Measurements from ENCODE around the gene MCF2L. TPM values are rescaled to one million over a fixed set of nuclear protein-coding genes. Genes with fewer than 3 reads are reported as not detected.
A peak's percentile ranks its signal among the peaks of the same experiment; 100 is the strongest.

MCF2L gene
- total RNA-seq, 1 donor from 2014 or later: 83.0 TPM

GRCh38 chr13:112960706-112961105 is 8.3 kb upstream of the MCF2L start:
- no peak overlapping the region for H3K4me3 Mint-ChIP-seq (ENCODE audit: unreplicated experiment)
- no peaks in the 10 kb centered on the region for H3K36me3 Mint-ChIP-seq (ENCODE audit: unreplicated experiment)
- peaks cover 5% of the 10 kb centered on the region for H3K27me3 Mint-ChIP-seq (ENCODE audit: unreplicated experiment)
- H3K4me1 Mint-ChIP-seq (ENCODE audit: low read depth, unreplicated experiment): peaks cover 22% of the 10 kb centered on the region
- TF ChIP-seq CTCF (IDR thresholded peaks at IDR 0.05; ENCODE audit: partially characterized antibody, unreplicated experiment): no peak
- no peak overlapping the region for H3K27ac Mint-ChIP-seq (ENCODE audit: unreplicated experiment)
- DNase-seq: no peak
- peaks cover 7% of the 10 kb centered on the region for H3K9me3 Mint-ChIP-seq (ENCODE audit: unreplicated experiment)

- no peak overlapping the region for H3K27ac Mint-ChIP-seq (ENCODE audit: unreplicated experiment)
- H3K9me3 Mint-ChIP-seq (ENCODE audit: unreplicated experiment): peaks cover 7% of the 10 kb centered on the region
- TF ChIP-seq CTCF (IDR thresholded peaks at IDR 0.05; ENCODE audit: partially characterized antibody, unreplicated experiment): no peak
- H3K27me3 Mint-ChIP-seq (ENCODE audit: unreplicated experiment): peaks cover 5% of the 10 kb centered on the region
- H3K4me3 Mint-ChIP-seq (ENCODE audit: unreplicated experiment): no peak overlapping the region
- peaks cover 16% of the 10 kb centered on the region for H3K4me1 Mint-ChIP-seq (ENCODE audit: low read depth, unreplicated experiment)
- DNase-seq: no peak
- H3K36me3 Mint-ChIP-seq (ENCODE audit: unreplicated experiment): no peaks in the 10 kb centered on the region
These were observed 7.3 kb upstream of the MCF2L start for GRCh38 chr13:112961457-112962369.

GRCh38 chr13:112962396-112962795 is 6.6 kb upstream of the MCF2L start:
- DNase-seq: no peak
- H3K4me3 Mint-ChIP-seq (ENCODE audit: unreplicated experiment): no peak overlapping the region
- peaks cover 3% of the 10 kb centered on the region for H3K27me3 Mint-ChIP-seq (ENCODE audit: unreplicated experiment)

GRCh38 chr13:112962911-112963625 is 5.9 kb upstream of the MCF2L start:
- H3K27ac Mint-ChIP-seq (ENCODE audit: unreplicated experiment): no peak overlapping the region
- peaks cover 5% of the 10 kb centered on the region for H3K9me3 Mint-ChIP-seq (ENCODE audit: unreplicated experiment)
- H3K4me1 Mint-ChIP-seq (ENCODE audit: low read depth, unreplicated experiment): peaks cover 8% of the 10 kb centered on the region
- H3K4me3 Mint-ChIP-seq (ENCODE audit: unreplicated experiment): no peak overlapping the region
- peaks cover 3% of the 10 kb centered on the region for H3K27me3 Mint-ChIP-seq (ENCODE audit: unreplicated experiment)
- H3K36me3 Mint-ChIP-seq (ENCODE audit: unreplicated experiment): no peaks in the 10 kb centered on the region
- DNase-seq: peak; percentile 6
- no peak for TF ChIP-seq CTCF (IDR thresholded peaks at IDR 0.05; ENCODE audit: partially characterized antibody, unreplicated experiment)

More at GRCh38 chr13:112962396-112962795, 6.6 kb upstream of the MCF2L start:
- no peak for TF ChIP-seq CTCF (IDR thresholded peaks at IDR 0.05; ENCODE audit: partially characterized antibody, unreplicated experiment)
- Mint-ChIP-seq H3K9me3 (ENCODE audit: unreplicated experiment) (peaks cover 5% of the 10 kb centered on the region), H3K4me1 (ENCODE audit: low read depth, unreplicated experiment) (peaks cover 9% of the 10 kb centered on the region), H3K27ac (ENCODE audit: unreplicated experiment) (no peak overlapping the region), H3K36me3 (ENCODE audit: unreplicated experiment) (no peaks in the 10 kb centered on the region)
